HCT116 (cell line): ENCODE results near the gene BRINP1.

ENCODE experiments used
- EZH2 ChIP-seq: fragments of 200-600 bp; sonication (generic); IDR thresholded peaks from 2 replicates; pipeline ENCODE4 v1.6.1; 2017; ENCODE audit warnings: antibody characterized with exemption, mixed run types
- POLR2A ChIP-seq: IDR thresholded peaks from 2 replicates; pipeline ENCODE4 v1.7.0; 2011; ENCODE audit warnings: borderline replicate concordance; ENCODE audit not compliant: insufficient read depth, insufficient read length; ENCODE audit errors: extremely low read depth
- POLR2AphosphoS5 ChIP-seq: IDR thresholded peaks from 2 replicates; pipeline ENCODE4 v1.6.1; 2011; ENCODE audit warnings: mild to moderate bottlenecking, low read depth, low read length, moderate library complexity
- SRF ChIP-seq: IDR thresholded peaks from 2 replicates; pipeline ENCODE4 v1.6.1; 2012; ENCODE audit warnings: low read depth
- YY1 ChIP-seq: IDR thresholded peaks from 2 replicates; pipeline ENCODE4 v1.6.1; 2011; ENCODE audit warnings: low read length, low read depth, moderate library complexity, mild to moderate bottlenecking; ENCODE audit not compliant: insufficient replicate concordance; ENCODE audit errors: extremely low read depth
- TF ChIP-seq, protein P1 (sequence below), 3 experiments: fragments of 200-600 bp in 1 of 3; sonication (generic) in 1 of 3; IDR thresholded peaks in 2 of 3; conservative IDR thresholded peaks in 1 of 3; 2 replicates each; pipeline ENCODE4 v1.5.1; 2012 to 2017; ENCODE audit warnings: low read depth in 2 of 3, low read length in 2 of 3, antibody characterized with exemption in 1 of 3, borderline replicate concordance in 1 of 3, control low read depth in 1 of 3, mild to moderate bottlenecking in 1 of 3, mixed read lengths in 1 of 3, mixed run types in 1 of 3, moderate library complexity in 1 of 3; ENCODE audit not compliant: insufficient read depth in 1 of 3
- TF ChIP-seq, protein P2 (sequence below): IDR thresholded peaks from 2 replicates; pipeline ENCODE4 v1.6.1; 2012
- TF ChIP-seq, protein P3 (sequence below): IDR thresholded peaks from 2 replicates; pipeline ENCODE4 v1.6.1; 2012
- TF ChIP-seq, protein P4 (sequence below): IDR thresholded peaks from 2 replicates; pipeline ENCODE4 v1.6.1; 2011; ENCODE audit warnings: mild to moderate bottlenecking, low read length, moderate library complexity; ENCODE audit not compliant: insufficient replicate concordance; ENCODE audit errors: extremely low read depth

DNA sequence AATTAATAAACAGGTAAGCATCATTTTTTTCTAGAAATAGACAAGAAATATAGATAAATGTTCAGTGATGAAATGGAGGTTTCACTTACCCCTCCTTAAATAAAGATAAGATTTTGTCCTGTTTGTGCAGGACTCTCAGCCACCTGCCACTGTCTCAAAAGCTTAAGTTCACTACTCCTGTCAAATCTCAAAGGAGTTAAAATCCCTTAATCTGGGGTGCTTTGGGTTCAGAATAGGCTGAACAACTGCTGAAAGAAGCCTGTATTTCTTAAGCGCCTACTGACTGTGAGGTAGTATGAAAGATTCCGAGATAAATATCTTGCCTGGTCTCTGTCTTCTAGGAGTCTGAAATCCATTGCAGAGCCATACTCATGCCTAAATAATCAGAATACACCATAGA, 3.7 kb upstream of the BRINP1 start:
- TF ChIP-seq EZH2 (no peak), POLR2A (no peak), YY1 (no peak), SRF (no peak), POLR2AphosphoS5 (no peak)
- TF ChIP-seq, protein P1, sequence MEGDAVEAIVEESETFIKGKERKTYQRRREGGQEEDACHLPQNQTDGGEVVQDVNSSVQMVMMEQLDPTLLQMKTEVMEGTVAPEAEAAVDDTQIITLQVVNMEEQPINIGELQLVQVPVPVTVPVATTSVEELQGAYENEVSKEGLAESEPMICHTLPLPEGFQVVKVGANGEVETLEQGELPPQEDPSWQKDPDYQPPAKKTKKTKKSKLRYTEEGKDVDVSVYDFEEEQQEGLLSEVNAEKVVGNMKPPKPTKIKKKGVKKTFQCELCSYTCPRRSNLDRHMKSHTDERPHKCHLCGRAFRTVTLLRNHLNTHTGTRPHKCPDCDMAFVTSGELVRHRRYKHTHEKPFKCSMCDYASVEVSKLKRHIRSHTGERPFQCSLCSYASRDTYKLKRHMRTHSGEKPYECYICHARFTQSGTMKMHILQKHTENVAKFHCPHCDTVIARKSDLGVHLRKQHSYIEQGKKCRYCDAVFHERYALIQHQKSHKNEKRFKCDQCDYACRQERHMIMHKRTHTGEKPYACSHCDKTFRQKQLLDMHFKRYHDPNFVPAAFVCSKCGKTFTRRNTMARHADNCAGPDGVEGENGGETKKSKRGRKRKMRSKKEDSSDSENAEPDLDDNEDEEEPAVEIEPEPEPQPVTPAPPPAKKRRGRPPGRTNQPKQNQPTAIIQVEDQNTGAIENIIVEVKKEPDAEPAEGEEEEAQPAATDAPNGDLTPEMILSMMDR (IDR thresholded peaks at IDR 0.05 in 2 of 3, conservative IDR thresholded peaks at IDR 0.05 in 1 of 3; ENCODE audit: borderline replicate concordance in 1 of 3, insufficient read depth in 1 of 3, low read depth in 2 of 3, low read length in 2 of 3), result no peak
- TF ChIP-seq, protein P2, sequence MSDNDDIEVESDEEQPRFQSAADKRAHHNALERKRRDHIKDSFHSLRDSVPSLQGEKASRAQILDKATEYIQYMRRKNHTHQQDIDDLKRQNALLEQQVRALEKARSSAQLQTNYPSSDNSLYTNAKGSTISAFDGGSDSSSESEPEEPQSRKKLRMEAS, result no peak
- TF ChIP-seq, protein P3, sequence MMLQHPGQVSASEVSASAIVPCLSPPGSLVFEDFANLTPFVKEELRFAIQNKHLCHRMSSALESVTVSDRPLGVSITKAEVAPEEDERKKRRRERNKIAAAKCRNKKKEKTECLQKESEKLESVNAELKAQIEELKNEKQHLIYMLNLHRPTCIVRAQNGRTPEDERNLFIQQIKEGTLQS, result no peak
- TF ChIP-seq, protein P4, sequence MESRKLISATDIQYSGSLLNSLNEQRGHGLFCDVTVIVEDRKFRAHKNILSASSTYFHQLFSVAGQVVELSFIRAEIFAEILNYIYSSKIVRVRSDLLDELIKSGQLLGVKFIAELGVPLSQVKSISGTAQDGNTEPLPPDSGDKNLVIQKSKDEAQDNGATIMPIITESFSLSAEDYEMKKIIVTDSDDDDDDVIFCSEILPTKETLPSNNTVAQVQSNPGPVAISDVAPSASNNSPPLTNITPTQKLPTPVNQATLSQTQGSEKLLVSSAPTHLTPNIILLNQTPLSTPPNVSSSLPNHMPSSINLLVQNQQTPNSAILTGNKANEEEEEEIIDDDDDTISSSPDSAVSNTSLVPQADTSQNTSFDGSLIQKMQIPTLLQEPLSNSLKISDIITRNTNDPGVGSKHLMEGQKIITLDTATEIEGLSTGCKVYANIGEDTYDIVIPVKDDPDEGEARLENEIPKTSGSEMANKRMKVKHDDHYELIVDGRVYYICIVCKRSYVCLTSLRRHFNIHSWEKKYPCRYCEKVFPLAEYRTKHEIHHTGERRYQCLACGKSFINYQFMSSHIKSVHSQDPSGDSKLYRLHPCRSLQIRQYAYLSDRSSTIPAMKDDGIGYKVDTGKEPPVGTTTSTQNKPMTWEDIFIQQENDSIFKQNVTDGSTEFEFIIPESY, result no peak
